Peyer's patch (tissue), 4 donors: ENCODE data around the gene LCMT2. TPM values are rescaled to one million over a fixed set of nuclear protein-coding genes. Genes with fewer than 3 reads are reported as not detected.
A peak's percentile ranks its signal among the peaks of the same experiment; 100 is the strongest.
"Not testable (repeated sequence)": the region's sequence is repeated elsewhere in the genome, so short reads cannot be mapped to it uniquely, and the experiment has no call there.

Source experiments
- DNase-seq, 3 donors: peaks; one replicate each; pipeline ENCODE4 v3.0.0-alpha.2; 2017 to 2019
- H3K27ac ChIP-seq, 4 donors: fragments of 200-600 bp; sonication (generic); one replicate each; pipeline ENCODE4 v1.5.1; 2016 to 2019
- H3K27me3 ChIP-seq, 2 donors: fragments of 200-600 bp; sonication (generic); one replicate each; pipeline ENCODE4 v1.5.1; 2019
- H3K36me3 ChIP-seq, 3 donors: fragments of 200-600 bp; sonication (generic); one replicate each; pipeline ENCODE4 v1.5.1; 2016 to 2019
- H3K4me1 ChIP-seq, 4 donors: fragments of 200-600 bp; sonication (generic); one replicate each; pipeline ENCODE4 v1.5.1; 2016 to 2019
- H3K4me3 ChIP-seq, 4 donors: fragments of 200-600 bp; sonication (generic); 1 replicate in 3 of 4; 2 replicates in 1 of 4; pipeline ENCODE4 v1.5.1; 2016 to 2019; ENCODE audit warnings: mild to moderate bottlenecking in 1 of 4
- H3K9me3 ChIP-seq, 4 donors: fragments of 200-600 bp; sonication (generic); one replicate each; pipeline ENCODE4 v1.5.1; 2016 to 2019; ENCODE audit warnings: mild to moderate bottlenecking in 1 of 4
- POLR2A ChIP-seq, 2 donors: fragments of 450-650 bp; IDR thresholded peaks; one replicate each; pipeline ENCODE4 v1.5.1; 2017; ENCODE audit warnings: antibody characterized with exemption in 2 of 2, mild to moderate bottlenecking in 2 of 2, moderate library complexity in 2 of 2
- total RNA-seq, 4 donors: library from RNA; depleted of rRNA; stranded (reverse); fragments of >200 nt; gene quantifications; one replicate each; pipeline ENCODE4 v1.1.0, GENCODE V29; 2016
- TF ChIP-seq, protein P1 (sequence below), 6 experiments: fragments of 450-650 bp in 4 of 6; fragments of 200-600 bp in 2 of 6; sonication (generic) in 1 of 6; IDR thresholded peaks; one replicate each; pipeline ENCODE4 v1.5.1; 2017 to 2019; ENCODE audit warnings: antibody characterized with exemption in 6 of 6, mild to moderate bottlenecking in 3 of 6, moderate library complexity in 1 of 6

Gene LCMT2
- total RNA-seq, 4 donors from 2014 or later = 2.8 to 5.1 (median 3.6) TPM

DNA sequence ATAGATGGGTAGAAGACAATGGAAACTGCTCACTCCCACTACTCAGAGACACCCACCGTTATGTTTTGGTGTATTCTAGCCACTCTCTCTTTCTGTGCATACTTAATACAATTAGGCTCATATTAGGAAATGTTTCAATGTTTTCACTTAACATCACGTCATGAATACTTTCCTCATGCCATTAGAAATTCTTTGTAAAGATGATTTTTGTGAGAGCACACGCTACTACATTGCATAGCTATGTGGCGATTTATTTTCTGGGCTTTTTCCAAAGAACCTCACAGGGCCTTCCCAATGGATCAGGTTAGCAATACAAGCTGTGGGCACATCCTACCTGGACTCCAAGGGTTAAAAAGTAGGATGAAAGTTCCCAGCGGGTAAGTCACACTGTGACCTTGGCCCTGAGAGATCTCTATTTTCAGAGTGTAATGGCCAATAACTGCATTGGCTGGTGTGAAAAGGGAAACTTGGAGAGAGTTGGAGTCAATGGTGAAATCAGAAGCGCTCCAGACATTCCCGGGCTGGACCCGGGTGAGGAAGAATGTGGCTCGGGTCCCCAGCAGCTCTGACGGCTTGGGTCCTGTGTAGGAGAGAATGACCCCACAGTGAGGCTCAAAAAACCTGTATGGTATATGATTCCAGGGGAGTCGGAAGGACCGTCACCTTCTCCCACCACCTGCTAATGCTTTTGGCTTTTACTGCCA lies 37.8 kb downstream of the LCMT2 start:
- TF ChIP-seq, protein P1, sequence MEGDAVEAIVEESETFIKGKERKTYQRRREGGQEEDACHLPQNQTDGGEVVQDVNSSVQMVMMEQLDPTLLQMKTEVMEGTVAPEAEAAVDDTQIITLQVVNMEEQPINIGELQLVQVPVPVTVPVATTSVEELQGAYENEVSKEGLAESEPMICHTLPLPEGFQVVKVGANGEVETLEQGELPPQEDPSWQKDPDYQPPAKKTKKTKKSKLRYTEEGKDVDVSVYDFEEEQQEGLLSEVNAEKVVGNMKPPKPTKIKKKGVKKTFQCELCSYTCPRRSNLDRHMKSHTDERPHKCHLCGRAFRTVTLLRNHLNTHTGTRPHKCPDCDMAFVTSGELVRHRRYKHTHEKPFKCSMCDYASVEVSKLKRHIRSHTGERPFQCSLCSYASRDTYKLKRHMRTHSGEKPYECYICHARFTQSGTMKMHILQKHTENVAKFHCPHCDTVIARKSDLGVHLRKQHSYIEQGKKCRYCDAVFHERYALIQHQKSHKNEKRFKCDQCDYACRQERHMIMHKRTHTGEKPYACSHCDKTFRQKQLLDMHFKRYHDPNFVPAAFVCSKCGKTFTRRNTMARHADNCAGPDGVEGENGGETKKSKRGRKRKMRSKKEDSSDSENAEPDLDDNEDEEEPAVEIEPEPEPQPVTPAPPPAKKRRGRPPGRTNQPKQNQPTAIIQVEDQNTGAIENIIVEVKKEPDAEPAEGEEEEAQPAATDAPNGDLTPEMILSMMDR (IDR thresholded peaks at IDR 0.05) = no peak
- TF ChIP-seq POLR2A (IDR thresholded peaks at IDR 0.05) = no peak
- peaks cover 0 to 5% of the 10 kb centered on the region in 2 donors for H3K27me3 ChIP-seq
- no peak overlapping the region for H3K27ac ChIP-seq
- H3K4me1 ChIP-seq = no peaks in the 10 kb centered on the region
- no peaks in the 10 kb centered on the region for H3K9me3 ChIP-seq
- H3K36me3 ChIP-seq = no peaks in the 10 kb centered on the region
- no peak overlapping the region for H3K4me3 ChIP-seq
- DNase-seq = peak in 1 of 3 donors; percentile 1

DNA sequence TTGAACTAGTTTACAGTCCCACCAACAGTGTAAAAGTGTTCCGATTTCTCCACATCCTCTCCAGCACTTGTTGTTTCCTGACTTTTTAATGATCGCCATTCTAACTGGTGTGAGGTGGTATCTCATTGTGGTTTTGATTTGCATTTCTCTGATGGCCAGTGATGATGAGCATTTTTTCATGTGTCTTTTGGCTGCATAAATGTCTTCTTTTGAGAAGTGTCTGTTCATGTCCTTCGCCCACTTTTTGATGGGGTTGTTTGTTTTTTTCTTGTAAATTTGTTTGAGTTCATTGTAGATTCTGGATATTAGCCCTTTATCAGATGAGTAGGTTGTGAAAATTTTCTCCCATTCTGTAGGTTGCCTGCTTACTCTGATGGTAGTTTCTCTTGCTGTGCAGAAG lies 40.7 kb downstream of the LCMT2 start:
- not testable (repeated sequence) for H3K36me3 ChIP-seq, H3K4me3 ChIP-seq, H3K27me3 ChIP-seq, DNase-seq, H3K4me1 ChIP-seq, H3K27ac ChIP-seq, H3K9me3 ChIP-seq

DNA sequence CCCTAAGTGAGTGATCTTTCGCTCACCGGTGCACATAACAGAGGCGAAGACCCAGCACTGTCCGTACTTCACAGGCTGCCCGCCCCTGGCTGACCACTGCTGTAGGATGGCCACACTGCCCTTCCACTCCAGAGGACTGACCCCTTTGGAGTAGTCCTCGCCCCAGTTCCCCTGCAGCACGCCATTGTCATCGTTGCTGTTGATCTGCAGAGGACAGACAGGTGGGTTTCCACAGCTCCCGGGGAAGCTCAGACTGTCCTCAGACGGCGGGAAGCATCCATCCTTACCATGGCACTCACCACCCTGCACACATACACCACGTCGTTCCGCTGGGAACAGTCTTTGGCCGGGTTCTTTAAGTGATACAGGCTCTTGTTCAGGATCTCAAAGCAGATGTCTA lies 43.1 kb downstream of the LCMT2 start:
- TF ChIP-seq, protein P1 (IDR thresholded peaks at IDR 0.05) = no peak
- Histone ChIP-seq H3K27me3 (no peaks in the 10 kb centered on the region), H3K36me3 (no peaks in the 10 kb centered on the region), H3K9me3 (no peaks in the 10 kb centered on the region), H3K27ac (no peak overlapping the region), H3K4me1 (no peaks in the 10 kb centered on the region), H3K4me3 (no peak overlapping the region)
- peak in 1 of 3 donors; percentile 11 for DNase-seq

DNA sequence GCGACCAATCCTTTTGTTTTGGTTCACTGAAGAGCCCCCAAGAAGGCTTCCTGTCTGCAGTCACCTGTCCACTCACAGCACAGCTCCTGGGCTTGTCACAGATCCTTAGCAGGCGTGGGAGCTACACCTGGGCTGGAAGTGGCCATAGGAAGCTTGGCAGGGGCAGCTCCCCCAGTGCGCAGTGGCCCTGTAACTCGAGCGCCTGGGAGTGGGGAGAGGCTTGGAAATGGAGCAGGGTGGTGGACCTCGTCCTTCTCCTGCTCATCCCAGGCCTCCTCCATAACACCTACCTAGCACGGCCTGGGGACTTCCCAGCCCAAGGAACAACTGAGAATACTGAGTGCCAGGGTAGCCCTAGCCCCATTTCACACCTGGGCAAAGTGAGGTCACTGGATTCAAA lies 44.3 kb downstream of the LCMT2 start:
- Histone ChIP-seq H3K9me3 (no peaks in the 10 kb centered on the region), H3K27me3 (no peaks in the 10 kb centered on the region), H3K4me1 (no peaks in the 10 kb centered on the region), H3K4me3 (no peak overlapping the region), H3K27ac (no peak overlapping the region), H3K36me3 (no peaks in the 10 kb centered on the region)
- no peak for TF ChIP-seq POLR2A (IDR thresholded peaks at IDR 0.05)
- TF ChIP-seq, protein P1 (IDR thresholded peaks at IDR 0.05) = no peak
- no peak for DNase-seq

DNA sequence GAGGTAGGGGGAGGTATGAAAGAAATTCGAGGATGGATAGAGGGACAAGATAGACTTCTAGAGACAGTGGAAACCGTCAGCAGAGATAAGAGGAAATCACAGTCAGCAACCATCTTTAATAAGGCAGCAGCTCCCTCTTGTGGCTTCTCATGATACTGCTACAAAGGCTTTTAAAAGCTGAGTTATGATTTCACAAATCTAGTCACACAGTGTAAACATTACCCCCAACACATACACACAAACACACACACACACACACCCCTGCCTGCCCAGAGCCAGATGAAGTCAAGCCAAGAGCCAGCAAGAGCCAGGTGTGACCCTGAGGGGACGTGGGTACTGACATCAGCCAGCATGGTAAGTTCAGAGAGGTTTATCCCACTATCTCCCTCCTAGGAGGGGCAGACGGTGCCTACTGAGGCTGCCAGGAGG lies 44.8 kb downstream of the LCMT2 start:
- no peaks in the 10 kb centered on the region for H3K36me3 ChIP-seq
- peak in 2 of 3 donors; percentile 55 to 84 for DNase-seq
- no peaks in the 10 kb centered on the region for H3K9me3 ChIP-seq
- no peak overlapping the region for H3K27ac ChIP-seq
- no peaks in the 10 kb centered on the region for H3K27me3 ChIP-seq
- no peak overlapping the region for H3K4me3 ChIP-seq
- no peak for TF ChIP-seq POLR2A (IDR thresholded peaks at IDR 0.05)
- TF ChIP-seq, protein P1 (IDR thresholded peaks at IDR 0.05) = peak; percentile 58 to 93 (median 88)
- no peaks in the 10 kb centered on the region for H3K4me1 ChIP-seq

DNA sequence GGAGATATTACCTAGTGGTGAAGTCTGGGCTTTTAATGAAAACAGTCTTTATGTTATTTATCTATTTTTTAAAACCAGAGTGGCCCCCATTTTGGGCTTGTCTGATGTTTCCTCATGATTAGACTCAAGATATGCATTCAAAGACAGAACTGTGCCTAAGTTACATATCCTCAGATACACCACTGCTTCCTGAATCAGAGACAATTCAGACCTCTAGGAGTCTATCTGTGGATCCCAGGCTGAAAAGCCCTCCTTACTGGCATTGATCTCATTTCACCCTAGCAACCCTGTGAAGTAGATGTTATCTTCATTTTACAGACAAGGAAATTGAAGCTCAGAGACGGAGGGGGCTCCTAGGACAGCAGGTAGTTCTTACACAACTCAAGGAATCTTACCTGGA lies 46.8 kb downstream of the LCMT2 start:
- TF ChIP-seq, protein P1 (IDR thresholded peaks at IDR 0.05) = no peak
- TF ChIP-seq POLR2A (IDR thresholded peaks at IDR 0.05) = no peak
- DNase-seq = no peak
- H3K27me3 ChIP-seq = no peaks in the 10 kb centered on the region
- H3K27ac ChIP-seq = no peak overlapping the region
- no peaks in the 10 kb centered on the region for H3K4me1 ChIP-seq
- no peak overlapping the region for H3K4me3 ChIP-seq
- H3K36me3 ChIP-seq = no peaks in the 10 kb centered on the region
- H3K9me3 ChIP-seq = no peaks in the 10 kb centered on the region
